IPS-11a (cell line): ENCODE results near the gene DOK3.

Source experiments
- H3K4me3 ChIP-seq: one replicate; pipeline ENCODE4 v1.5.1; 2013; ENCODE audit warnings: low read depth, low read length, control low read depth

DOK3 gene, protein sequence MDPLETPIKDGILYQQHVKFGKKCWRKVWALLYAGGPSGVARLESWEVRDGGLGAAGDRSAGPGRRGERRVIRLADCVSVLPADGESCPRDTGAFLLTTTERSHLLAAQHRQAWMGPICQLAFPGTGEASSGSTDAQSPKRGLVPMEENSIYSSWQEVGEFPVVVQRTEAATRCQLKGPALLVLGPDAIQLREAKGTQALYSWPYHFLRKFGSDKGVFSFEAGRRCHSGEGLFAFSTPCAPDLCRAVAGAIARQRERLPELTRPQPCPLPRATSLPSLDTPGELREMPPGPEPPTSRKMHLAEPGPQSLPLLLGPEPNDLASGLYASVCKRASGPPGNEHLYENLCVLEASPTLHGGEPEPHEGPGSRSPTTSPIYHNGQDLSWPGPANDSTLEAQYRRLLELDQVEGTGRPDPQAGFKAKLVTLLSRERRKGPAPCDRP

DNA sequence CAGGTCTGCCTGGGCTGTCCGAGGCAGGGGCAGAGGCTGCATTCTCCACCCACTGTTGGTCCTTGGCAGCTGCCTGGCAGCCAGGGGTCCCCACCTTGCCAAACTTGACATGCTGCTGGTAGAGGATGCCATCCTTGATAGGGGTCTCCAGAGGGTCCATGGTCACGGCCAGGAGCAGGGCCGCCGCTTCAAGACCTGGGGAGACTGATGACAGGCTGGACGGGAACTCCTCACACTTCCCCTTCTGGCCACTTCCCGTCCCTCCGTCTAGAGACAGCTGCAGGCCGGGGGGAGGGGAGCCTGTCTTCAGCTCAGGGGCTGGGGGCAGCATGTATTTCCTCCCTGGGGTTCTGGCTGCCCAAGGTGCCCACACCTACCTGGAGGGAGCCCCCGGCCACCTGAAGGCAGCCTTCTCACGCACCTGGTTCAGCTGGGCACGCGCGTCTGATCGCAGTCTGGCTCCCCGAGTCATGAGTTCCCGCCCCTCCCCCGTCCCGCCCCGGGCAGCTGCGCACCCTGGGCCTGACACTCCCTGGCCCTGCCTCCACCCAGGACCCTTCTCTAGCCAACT lies at the start of gene DOK3:
Gene DOK3, minus strand, starts transcription at position 446 of the 571 bp plus-strand sequence. Its CDS starts 286 bp downstream, at position 160.
- no peak within 1 kb of the TSS for H3K4me3 ChIP-seq

DNA sequence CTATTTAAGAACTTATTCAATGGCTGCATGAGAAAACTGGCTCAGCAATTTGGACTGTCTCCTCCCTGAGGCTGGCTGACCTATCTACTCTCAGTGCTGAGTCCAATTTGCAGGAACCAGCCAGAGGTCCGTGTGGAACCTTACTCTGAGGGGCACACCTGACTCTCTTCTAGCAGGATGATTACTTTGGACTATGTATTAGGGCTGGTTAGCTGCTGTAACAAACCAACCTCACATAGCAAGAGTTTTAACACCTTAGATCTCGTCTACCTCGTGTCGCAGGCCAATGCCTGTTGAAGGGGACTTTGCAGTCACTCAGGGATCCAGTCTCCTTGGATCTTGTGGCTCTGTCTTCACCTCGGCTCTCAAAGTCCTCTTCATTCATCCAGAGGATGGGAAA lies 48.2 kb upstream of the DOK3 start:
- H3K4me3 ChIP-seq = no peak overlapping the region

DNA sequence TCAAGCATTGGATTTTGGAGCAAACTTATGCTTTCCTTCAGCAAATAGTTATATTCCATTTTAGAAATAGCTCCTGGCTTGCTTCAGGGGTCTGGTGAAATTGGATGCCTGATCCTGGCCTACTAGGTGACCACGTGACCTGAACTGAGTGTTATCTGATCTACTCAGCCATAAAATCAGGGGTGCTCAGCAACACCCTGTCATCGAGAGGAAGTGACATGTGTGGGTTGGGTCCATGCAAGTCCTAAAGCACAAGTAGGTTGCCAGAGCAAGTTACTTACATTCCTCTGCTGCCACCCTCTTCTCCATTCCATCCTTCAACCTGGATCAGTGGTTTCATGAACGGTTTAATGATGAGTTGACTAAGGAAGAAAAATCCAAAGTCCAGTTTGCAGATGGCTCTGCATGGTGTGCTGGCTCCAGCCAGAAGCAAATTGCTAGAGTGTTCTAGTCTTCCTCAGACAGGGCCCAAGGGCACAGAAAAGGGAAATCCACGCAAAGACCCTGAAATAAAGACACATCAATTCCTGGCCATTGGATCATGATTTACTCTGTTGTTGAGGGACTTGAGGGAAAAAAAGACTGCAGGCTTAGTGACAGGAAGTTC lies 47.5 kb upstream of the DOK3 start:
- H3K4me3 ChIP-seq = no peak overlapping the region

DNA sequence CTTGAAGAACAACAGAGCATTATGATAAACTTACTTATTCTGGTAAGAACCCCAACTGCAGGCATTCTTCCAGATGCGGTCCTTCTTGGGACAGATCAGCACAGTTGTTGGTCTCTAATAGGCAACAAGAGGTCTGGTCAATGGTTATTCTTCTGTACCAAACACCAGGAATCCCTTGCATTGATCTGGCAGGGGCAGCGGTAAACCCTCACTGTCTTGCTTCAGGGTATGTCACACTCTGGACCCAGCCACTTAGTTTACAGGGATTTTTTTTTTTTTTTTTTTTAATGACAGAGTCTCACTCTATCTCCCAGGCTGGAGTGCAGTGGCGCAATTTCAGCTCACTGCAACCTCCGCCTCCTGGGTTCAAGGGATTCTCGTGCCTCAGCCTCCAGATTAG lies 46.0 kb upstream of the DOK3 start:
- H3K4me3 ChIP-seq = no peak overlapping the region

DNA sequence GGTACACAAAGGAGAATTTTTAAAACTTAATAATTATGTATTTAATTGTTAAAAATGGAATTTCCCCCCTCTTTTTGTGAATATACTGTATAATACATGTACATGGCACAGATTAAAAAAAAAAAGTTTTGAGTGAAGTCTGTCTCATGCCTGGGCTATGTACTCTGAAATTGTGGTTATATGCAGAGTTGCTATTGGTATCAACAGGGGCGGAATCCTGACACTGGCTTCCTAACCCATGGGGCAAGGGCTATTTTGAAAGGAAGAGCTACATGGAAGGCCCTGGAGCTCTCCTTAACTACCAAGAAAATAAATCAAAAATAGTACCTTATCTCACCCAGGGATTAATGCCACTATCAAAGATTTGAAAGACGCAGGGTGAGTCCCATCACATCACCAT lies 45.6 kb upstream of the DOK3 start:
- H3K4me3 ChIP-seq = no peak overlapping the region

DNA sequence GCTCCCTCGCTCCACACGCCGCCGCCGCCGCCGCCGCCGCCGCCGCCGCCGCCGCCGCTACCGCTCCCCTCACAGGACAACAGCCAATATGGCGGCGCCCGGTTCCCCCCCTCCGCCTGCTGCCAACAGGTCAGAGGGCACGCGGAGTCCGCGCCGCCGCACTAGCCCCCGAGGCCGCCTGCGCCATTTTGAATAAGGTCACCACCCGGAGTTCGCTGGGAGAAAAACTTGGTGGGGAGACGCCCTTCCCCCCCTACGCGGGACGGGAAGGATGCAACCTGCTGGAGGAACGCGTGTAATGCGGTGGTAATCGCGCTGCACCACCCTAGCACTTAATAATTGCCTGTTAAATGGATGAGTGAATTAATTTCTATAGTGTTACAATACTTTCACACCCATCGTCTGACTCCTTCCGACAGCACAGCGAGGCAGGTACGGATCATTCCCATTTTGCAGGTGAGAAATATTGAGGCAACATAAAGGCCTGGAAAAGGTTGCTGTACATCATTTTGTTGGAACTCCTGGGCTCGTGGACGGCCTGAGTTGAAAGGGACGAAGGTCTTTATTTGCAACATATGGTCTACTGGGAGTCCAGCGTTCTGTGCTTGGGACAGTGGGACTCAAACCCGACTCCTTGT lies 45.0 kb upstream of the DOK3 start, which contains the start of gene FAM193B:
Gene FAM193B, minus strand, starts transcription at position 90 of the 638 bp plus-strand sequence. CDS start 105 bp downstream, outside the sequence.
- peak within 1 kb of the TSS; percentile 82 for H3K4me3 ChIP-seq

DNA sequence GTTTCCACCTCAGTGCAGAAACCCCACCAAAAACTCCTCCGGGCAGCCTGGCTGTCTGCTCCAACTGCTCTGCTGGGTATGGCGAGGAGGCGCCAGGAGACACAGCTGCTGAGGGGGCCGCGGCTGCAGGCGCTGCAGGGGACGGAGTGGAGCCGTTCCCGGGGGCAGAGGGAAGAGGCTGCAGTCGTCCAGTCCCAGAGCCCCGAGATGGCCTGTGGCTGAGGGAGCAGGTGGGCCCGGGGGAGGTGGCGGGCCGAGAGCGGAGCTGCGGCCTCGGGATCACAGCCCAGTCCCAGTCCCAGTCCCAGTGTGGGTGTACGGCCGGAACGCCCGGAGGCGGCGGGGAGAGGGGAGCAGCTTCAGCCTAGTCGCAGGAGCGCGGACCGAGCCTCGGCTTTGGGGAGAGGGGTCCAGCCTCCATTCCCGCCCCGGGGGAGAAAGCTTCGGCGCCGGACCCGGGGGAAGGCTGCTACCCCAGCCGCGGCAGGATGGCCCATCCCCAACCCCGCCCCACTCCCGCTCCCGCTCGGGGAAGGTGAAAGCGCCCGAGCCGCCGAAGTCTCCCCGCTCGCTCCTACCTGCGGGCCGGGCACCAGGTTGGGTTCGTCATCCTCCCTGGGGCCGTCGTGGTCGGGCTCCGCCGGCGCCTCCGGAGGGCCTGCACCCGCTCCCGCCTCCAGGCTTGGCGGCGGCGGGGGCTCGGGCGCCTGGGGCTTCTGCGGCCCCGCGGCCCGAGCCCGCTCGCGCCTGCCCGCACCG lies 44.2 kb upstream of the DOK3 start:
- H3K4me3 ChIP-seq = peak overlapping the region; percentile 82

DNA sequence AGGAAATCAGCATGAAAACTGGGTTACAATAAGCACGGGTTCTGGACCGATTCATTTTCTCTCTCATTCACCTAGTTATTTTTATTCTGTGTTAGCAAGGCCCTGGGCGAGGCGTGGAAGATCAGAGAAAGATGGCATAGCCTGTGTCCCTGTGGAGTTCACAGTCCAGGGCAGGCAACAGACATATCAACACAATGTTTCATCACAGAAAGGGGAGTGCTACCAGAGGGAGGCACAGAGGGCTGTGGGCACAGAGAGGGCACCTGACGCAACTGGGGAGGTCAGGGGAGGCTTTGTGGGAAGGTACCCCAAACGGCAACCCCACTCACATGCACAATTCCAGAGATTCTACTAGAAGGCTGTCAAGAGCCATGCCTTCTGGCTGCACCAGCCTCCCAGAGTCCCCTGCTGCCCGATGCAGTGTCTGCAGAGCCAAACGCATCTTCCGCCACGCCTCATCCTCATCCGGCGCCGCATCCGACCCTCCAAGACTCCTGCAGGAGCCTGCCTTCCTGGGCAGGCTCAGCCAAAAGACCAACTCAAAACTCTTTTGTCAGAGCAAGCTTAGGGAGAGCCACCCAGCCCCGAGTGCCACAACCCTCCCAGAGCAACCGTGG lies 43.3 kb upstream of the DOK3 start:
- H3K4me3 ChIP-seq = peak overlapping the region; percentile 82

DNA sequence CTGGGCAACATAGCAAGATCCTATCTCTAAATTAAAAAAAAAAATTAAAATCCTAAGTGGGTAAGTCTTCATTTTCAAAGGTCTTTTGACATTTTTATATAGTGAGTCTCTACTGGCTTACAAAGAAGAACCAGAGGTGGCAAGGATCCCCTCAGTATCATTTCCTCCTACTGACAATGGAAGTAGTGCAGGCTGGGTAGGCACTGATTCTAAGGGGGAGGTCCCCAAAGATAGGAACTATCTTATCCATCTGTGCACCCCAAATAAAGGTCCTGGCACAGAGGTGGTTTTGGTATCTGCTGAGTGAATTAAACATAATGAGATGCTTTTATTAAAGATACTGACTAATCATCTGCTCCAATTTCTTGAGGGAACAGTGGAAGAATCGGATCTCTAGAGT lies 40.5 kb upstream of the DOK3 start:
- no peak overlapping the region for H3K4me3 ChIP-seq

DNA sequence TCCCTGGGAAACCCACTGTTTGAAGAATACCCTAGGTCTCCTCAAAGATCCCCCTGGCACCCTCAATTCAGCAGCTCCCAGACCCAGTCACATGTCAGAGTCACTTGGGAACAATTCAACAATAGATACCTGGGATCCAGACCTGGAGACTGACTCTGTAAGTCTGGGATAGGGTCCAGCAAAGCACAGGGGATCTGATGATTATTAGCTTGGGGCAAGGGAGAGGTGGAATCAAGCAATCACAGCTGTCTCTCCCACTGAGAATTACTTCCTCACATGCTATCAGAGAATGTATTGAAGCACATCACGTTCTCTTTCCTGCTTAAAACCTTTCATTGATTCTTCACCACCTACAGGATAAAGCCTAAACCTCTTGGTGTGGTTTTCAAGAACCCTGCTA lies 38.9 kb upstream of the DOK3 start:
- H3K4me3 ChIP-seq = no peak overlapping the region

DNA sequence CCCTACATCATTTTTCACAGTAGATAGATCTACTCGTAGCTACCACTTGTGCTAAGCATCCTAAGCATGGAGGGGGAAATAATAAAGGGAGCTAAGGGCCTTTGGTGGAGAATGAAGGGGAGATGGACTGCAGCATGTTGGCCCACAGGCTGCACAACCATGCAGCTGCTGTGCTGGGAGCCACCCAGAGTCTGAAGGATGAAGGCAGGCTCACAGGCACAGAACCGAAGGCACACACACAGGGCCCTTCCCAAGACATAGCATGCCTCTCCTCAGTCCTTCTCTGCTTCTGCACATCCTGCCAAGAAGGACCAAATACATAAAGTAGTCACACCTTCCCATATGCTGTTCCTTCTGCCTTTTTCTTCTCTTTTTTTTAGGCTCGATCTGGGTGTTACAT lies 38.1 kb upstream of the DOK3 start:
- H3K4me3 ChIP-seq = no peak overlapping the region

DNA sequence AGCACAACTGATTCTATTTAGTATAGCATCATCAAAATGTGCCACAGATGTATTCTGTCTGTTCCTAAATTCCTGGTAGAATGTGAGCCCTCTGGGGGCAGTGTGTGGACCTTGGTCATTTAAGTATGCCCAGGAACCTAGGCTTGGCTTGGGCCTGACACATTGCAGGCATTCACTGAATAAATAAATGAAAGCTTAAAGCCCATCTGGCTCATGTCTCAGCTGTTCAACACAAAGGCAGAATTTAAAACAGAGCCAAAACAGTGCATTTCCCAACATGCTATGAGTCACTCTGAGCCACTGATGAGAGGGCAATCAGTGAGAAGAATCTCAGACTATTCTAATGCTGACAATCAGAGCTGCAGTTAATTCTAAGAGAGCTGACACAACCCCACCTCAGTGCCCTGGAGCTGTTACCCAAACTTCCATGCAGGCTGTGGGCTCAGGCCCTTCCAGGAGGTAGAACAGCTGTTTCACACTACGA lies 36.7 kb upstream of the DOK3 start:
- H3K4me3 ChIP-seq = no peak overlapping the region

DNA sequence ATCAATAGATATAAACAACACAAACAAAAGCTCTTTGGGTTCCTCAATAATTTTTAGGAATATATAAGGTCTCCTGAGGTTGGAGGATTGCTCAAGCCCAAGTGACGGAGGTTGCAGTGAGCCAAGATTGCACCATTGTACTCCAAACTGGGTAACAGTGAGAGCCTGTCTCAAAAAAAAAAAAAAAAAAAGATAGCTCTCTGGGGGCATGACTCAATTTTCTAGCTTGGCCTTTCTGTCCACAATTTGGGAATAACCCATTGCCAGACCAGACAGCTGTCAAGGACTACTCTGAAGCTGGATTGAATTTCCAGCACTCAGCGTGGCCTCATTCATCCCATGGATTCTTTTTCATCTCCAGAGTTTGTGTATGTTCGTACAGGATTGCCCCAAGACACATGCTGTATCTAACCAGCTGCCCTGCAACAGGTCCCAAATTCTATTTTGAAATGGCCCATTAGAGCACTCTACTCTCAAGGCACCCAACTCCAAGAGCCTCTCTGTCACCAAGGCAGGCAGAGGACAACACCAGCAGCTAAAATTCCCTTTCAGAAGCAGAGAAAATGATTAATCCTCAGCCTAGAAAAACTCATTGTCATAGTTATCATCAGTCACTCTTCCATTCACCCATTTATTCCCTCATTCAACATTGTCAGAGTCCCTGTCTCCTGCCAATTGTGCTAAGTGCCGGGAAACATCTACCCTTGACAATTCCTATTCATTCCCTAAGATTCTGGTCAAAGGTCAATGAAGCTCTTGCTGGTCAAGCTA lies 36.0 kb upstream of the DOK3 start:
- no peak overlapping the region for H3K4me3 ChIP-seq

DNA sequence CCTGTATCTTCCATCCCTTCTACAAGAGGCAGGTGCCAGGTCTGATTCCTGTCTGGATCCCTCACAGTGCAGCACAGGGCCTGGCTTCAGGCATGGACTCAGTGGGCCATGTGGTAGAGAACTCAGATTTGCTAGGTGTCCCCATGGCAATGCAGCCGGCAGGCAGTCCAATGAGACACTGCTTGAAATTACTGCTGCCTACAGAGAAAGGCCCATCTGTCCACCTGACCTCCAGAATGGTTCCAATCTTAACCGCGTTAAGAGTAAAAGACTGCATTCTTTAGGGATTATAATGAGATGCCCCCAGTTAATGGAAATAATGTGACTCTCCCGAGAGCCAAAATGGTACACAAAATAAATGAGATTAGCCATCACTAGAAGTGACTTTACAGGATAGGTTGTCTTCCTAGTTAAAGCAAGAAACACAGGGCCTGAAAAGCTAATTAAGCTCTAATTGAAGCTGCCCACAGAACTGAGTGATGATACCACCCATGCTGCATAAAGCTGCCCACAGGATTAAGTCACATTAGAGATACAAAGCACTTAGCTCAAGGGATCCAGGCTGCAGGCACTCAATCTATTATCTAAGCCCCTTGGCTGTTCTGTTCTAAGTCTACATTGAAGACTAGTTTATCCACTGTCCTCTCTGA lies 33.3 kb upstream of the DOK3 start:
- H3K4me3 ChIP-seq = no peak overlapping the region

DNA sequence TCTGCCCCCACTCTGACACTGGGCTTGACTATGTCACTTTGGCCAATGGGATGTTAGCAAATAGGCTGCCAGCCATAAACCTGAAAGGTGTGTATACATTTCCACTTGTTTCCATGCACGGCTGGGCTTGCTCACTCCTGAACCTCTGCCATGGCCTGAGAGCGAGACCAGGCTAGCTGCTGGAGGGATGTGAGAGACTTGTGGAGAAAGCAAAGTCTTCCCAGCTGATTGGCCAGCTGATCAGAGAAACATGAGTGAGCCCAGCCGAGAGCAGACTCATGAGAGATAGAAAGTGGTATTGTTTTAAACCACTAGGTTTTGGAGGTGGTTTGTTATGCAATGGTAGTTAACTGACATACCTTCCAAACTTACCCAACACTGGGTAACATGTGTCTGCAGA lies 30.8 kb upstream of the DOK3 start:
- H3K4me3 ChIP-seq = no peak overlapping the region

DNA sequence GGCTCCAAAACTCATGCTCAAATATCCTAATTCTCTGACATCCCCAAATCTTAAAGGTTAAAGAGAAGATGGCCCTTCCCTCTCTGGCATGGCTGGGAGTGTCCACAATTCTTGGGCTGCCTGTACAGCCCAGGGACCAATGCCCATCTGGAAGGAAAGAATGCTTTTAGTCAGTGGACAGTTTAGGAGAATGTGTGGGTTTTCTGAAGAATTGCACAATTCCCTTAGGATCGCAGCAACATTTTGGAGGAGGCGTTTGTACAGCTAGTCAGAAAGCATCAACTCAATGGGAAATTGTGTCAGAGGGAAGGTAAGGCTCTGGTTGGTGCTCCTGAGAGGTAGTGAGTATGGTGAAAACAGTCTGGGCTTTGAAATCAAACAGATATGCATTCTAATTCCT lies 29.8 kb upstream of the DOK3 start:
- H3K4me3 ChIP-seq = no peak overlapping the region

DNA sequence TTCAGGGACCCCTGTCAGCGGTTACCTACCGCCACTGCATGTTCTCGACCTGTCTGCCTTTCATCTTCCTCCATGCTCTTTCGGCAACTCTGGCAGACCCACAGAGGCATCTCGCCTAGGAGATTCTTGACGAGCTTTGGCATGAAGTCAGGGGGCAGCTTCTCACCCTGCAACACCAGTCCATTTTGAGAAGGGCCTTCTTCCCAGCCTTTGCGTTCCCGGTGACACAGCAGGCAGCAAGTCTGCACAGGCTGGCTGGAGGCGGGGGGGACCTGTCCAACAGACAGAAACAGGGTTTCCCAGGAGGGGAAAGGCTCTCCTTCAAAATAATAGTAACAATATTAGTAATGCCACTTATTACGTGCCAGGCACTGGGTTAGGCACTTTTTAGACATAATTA lies 29.2 kb upstream of the DOK3 start:
- no peak overlapping the region for H3K4me3 ChIP-seq

DNA sequence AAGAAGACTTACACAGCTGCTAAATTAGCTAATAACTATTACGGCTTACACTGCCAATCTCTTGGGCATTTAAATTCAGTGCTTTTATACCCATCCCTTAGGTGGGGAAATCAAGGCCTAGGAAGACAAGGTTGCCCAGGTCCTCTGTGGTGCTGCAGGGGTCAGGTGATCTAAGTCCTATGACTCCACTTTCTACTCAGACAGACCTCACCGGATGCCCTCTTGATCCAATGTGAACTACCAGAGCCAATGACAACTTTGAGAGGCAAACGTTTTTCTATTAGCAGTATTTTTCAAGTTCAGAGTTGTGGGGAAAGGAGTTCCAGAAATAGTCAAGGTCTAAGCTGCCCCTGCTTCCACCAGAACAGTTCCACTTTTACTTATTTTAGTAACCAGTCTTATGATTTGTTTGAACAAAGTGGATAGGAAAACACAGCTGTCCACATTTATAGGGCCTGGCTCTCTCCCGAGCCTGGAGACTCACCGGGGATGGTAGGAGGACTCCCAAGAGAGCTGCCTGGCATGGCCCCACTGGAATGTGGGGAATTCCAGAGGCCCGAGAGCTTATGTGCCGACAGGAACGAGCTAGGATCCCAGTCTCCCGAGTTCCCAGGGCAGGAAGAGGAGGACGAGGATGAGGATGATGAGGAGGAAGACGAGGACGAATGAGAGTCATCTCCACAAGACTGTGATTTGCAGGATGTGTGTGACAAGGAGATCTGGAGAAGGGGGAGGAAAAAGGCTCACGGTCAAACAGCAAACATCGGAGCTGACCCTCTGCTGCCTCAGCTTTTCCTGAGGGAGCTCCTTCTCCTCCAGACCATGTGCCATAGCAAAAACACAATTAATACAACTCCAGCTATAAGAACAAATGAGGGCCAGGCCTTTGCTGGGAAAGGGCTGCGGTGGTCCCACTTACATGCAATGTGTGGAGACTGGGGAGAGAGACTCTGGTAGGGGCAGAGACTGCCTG lies 28.0 kb upstream of the DOK3 start:
- H3K4me3 ChIP-seq = no peak overlapping the region
